GM12878 (cell line): Measurements from ENCODE around the gene ZNF281. TPM values are rescaled to one million over a fixed set of nuclear protein-coding genes. Genes with fewer than 3 reads are reported as not detected.

Experiments
- ATAC-seq: fragments of 200-7000 bp; cut with Tn5 transposase; 3 replicates; pipeline ENCODE4 v1.9.1; 2020; ENCODE audit warnings: mild to moderate bottlenecking, moderate library complexity
- BruUV-seq: library from RNA; stranded (reverse); fragments of 400-500 nt; replicated peaks from 2 replicates; lab custom pipeline; 2021; lab: Mats Ljungman, UMichigan
- CTCF ChIA-PET: fragments of 300-600 bp; sonication (Branson Sonifier 250); formaldehyde crosslinking; extraction: SDS; loops from one replicate; lab custom pipeline; 2021; ENCODE audit warnings: inconsistent platforms; lab: Yijun Ruan, JAX
- POLR2A ChIA-PET: fragments of 350-600 bp; formaldehyde crosslinking; extraction: SDS; loops from one replicate; lab custom pipeline; 2021; ENCODE audit warnings: inconsistent platforms; lab: Charles Lee
- RAD21 ChIA-PET: fragments of 300-600 bp; sonication (Branson Sonifier 250); formaldehyde crosslinking; loops from one replicate; lab custom pipeline; 2023; ENCODE audit warnings: antibody characterized with exemption; ENCODE audit not compliant: unreplicated experiment; lab: Charles Lee
- SMC1A ChIA-PET: fragments of 300-600 bp; sonication (Branson Sonifier 250); formaldehyde crosslinking; loops from one replicate; lab custom pipeline; 2023; ENCODE audit not compliant: unreplicated experiment, uncharacterized antibody; lab: Charles Lee
- DNase-seq: peaks from one replicate; pipeline ENCODE4 v3.0.0-alpha.2; 2011; ENCODE audit warnings: low read depth, low spot score
- FAIRE-seq: peaks from 3 replicates; lab custom pipeline; 2011; peaks lifted over from hg19 to GRCh38; lab: Jason Lieb, UNC
- H2AFZ ChIP-seq: 2 replicates; pipeline ENCODE4 v1.6.0; 2011; ENCODE audit warnings: low read depth, low read length, control low read depth; ENCODE audit not compliant: control insufficient read depth
- H3K27ac ChIP-seq: 2 replicates; pipeline ENCODE4 v1.5.1; 2011; ENCODE audit warnings: control low read depth; ENCODE audit not compliant: control insufficient read depth, insufficient read depth
- H3K27me3 ChIP-seq, 2 experiments: replicated peaks in 1 of 2; 2 replicates each; pipeline versions ENCODE4 v1.6.0 to v1.6.1; 2011; ENCODE audit warnings: low read length in 1 of 2; ENCODE audit not compliant: control insufficient read depth in 2 of 2, insufficient read depth in 2 of 2
- H3K36me3 ChIP-seq, 2 experiments: 2 replicates each; pipeline ENCODE4 v1.5.1; 2011; ENCODE audit warnings: low read length in 1 of 2; ENCODE audit not compliant: control insufficient read depth in 2 of 2, insufficient read depth in 2 of 2
- H3K4me1 ChIP-seq: 2 replicates; pipeline ENCODE4 v1.6.1; 2011; ENCODE audit warnings: mild to moderate bottlenecking, low read length, moderate library complexity, mixed read lengths; ENCODE audit not compliant: control insufficient read depth, insufficient read depth
- H3K4me2 ChIP-seq: 2 replicates; pipeline ENCODE4 v1.6.0; 2011; ENCODE audit warnings: control low read depth; ENCODE audit not compliant: control insufficient read depth, insufficient read depth
- H3K4me3 ChIP-seq: fragments of 200-600 bp; sonication (generic); 2 replicates; pipeline ENCODE4 v1.5.1; 2016
- H3K79me2 ChIP-seq: 2 replicates; pipeline ENCODE4 v1.6.0; 2011; ENCODE audit warnings: low read length; ENCODE audit not compliant: control insufficient read depth, insufficient read depth
- H3K9ac ChIP-seq: 2 replicates; pipeline ENCODE4 v1.8.0; 2011; ENCODE audit warnings: low read length, control low read depth, mixed read lengths; ENCODE audit not compliant: control insufficient read depth, insufficient read depth
- H3K9me3 ChIP-seq: replicated peaks from 3 replicates; pipeline ENCODE4 v1.5.1; 2011; ENCODE audit warnings: mild to moderate bottlenecking, low read length; ENCODE audit not compliant: control insufficient read depth, insufficient read depth
- H4K20me1 ChIP-seq: 2 replicates; pipeline ENCODE4 v1.6.0; 2011; ENCODE audit not compliant: control insufficient read depth, insufficient read depth
- BCL11A ChIP-seq: IDR thresholded peaks from 2 replicates; pipeline ENCODE4 v1.6.1; 2011; ENCODE audit warnings: low read depth, low read length
- CBFB ChIP-seq: IDR thresholded peaks from 2 replicates; pipeline ENCODE4 v1.6.1; 2016; ENCODE audit warnings: antibody characterized with exemption, low read depth
- CHD4 ChIP-seq: fragments of 200-600 bp; sonication (generic); IDR thresholded peaks from 2 replicates; pipeline ENCODE4 v1.6.1; 2016; ENCODE audit warnings: mild to moderate bottlenecking
- CREM ChIP-seq: IDR thresholded peaks from 2 replicates; pipeline ENCODE4 v1.6.1; 2014; ENCODE audit warnings: antibody characterized with exemption, low read depth
- CTCF ChIP-seq, 3 experiments: IDR thresholded peaks in 2 of 3; conservative IDR thresholded peaks in 1 of 3; 2 replicates each; pipeline ENCODE4 v1.5.1; 2011; ENCODE audit warnings: low read depth in 3 of 3, low read length in 3 of 3, mild to moderate bottlenecking in 3 of 3, control low read depth in 2 of 3, moderate library complexity in 2 of 3, inconsistent platforms in 1 of 3, mixed read lengths in 1 of 3; ENCODE audit not compliant: control insufficient read depth in 2 of 3, insufficient read depth in 1 of 3; ENCODE audit errors: extremely low read depth in 1 of 3
- DPF2 ChIP-seq: fragments of 450-650 bp; IDR thresholded peaks from 2 replicates; pipeline ENCODE4 v1.6.1; 2017; ENCODE audit warnings: mild to moderate bottlenecking
- EED ChIP-seq: sonication (generic); IDR thresholded peaks from 2 replicates; pipeline ENCODE4 v1.6.1; 2016; ENCODE audit warnings: antibody characterized with exemption, low read depth
- EZH2 ChIP-seq: IDR thresholded peaks from 2 replicates; pipeline ENCODE4 v1.6.1; 2012; ENCODE audit warnings: low read depth, mild to moderate bottlenecking, control low read depth, inconsistent platforms, low read length, borderline replicate concordance; ENCODE audit not compliant: control insufficient read depth
- HCFC1 ChIP-seq: fragments of 150-350 bp; IDR thresholded peaks from 2 replicates; pipeline ENCODE4 v1.6.1; 2014; ENCODE audit warnings: low read length
- HDAC2 ChIP-seq: fragments of 200-600 bp; sonication (generic); IDR thresholded peaks from 2 replicates; pipeline ENCODE4 v1.6.1; 2017
- KLF5 ChIP-seq: fragments of 450-650 bp; IDR thresholded peaks from 2 replicates; pipeline ENCODE4 v1.6.1; 2014; ENCODE audit warnings: mild to moderate bottlenecking; ENCODE audit not compliant: partially characterized antibody
- MAX ChIP-seq: IDR thresholded peaks from 2 replicates; pipeline ENCODE4 v1.6.1; 2012; ENCODE audit warnings: low read depth, low read length, improper control_type of control experiment
- NFXL1 ChIP-seq: fragments of 450-650 bp; IDR thresholded peaks from 2 replicates; pipeline ENCODE4 v1.6.1; 2017; ENCODE audit warnings: antibody characterized with exemption, mild to moderate bottlenecking, borderline replicate concordance
- POLR2AphosphoS2 ChIP-seq: IDR thresholded peaks from 2 replicates; pipeline ENCODE4 v1.6.1; 2011; ENCODE audit warnings: low read depth, mild to moderate bottlenecking, low read length, improper control_type of control experiment, moderate library complexity
- SMAD5 ChIP-seq: IDR thresholded peaks from 2 replicates; pipeline ENCODE4 v1.6.1; 2016; ENCODE audit warnings: antibody characterized with exemption, low read depth
- TCF7 ChIP-seq: IDR thresholded peaks from 2 replicates; pipeline ENCODE4 v1.6.1; 2014; ENCODE audit warnings: antibody characterized with exemption, borderline replicate concordance
- USF2 ChIP-seq: IDR thresholded peaks from 2 replicates; pipeline ENCODE4 v1.6.1; 2011; ENCODE audit warnings: low read depth, low read length, improper control_type of control experiment, borderline replicate concordance
- ZNF622 ChIP-seq: fragments of 450-650 bp; IDR thresholded peaks from 2 replicates; pipeline ENCODE4 v1.6.1; 2017; ENCODE audit warnings: mild to moderate bottlenecking, inconsistent platforms
- in situ Hi-C: fragments of 300-500 bp; cut with MboI; formaldehyde crosslinking; loops from 9 replicates; pipeline ENCODE4 v1.14.3; 2018; ENCODE audit warnings: mixed read lengths
- intact Hi-C: fragments of 100-400 bp; cut with micrococcal nuclease; formaldehyde crosslinking; loops from one replicate; pipeline ENCODE4 v1.14.2; 2022; ENCODE audit not compliant: unreplicated experiment
- polyA plus RNA-seq, 11 experiments: library from polyadenylated mRNA; depleted of rRNA in 4 of 11; unstranded in 6 of 11; stranded (reverse) in 5 of 11; fragments of >200 nt; fragmentation: Nextera tagmentation in 4 of 11; fragmentation: Illumina TruSeq in 1 of 11; extraction: Ambion mirVana in 4 of 11; extraction: Trizol in 1 of 11; gene quantifications; 1 replicate in 1 of 11; 2 replicates in 10 of 11; pipeline versions ENCODE4 v1.2.1 to v1.2.3, GENCODE V29; 2011 to 2016; ENCODE audit warnings: inconsistent platforms in 2 of 11, missing spikeins in 2 of 11, low read depth in 1 of 11
- total RNA-seq, 4 experiments: library from RNA; depleted of rRNA in 3 of 4; stranded (reverse); fragments of >200 nt in 3 of 4; fragmentation: Illumina TruSeq in 1 of 4; extraction: Trizol in 1 of 4; gene quantifications; 2 replicates each; pipeline versions ENCODE4 v1.2.1 to v1.2.3, GENCODE V29; 2013 to 2021

The ZNF281 gene
- total and polyA plus RNA-seq, 10 of the 15 experiments (the other 5 are each of a cell fraction or from before 2014, with no cell fraction given): 8.3 to 21.8 (median 15.4) TPM

GRCh38 chr1:200376528-200376927 lies 33.3 kb downstream of the ZNF281 start:
- H3K4me2 ChIP-seq: no peak overlapping the region
- SMC1A ChIA-PET: interaction anchor here (1.5 to 2.3 kb wide), 3 partner anchors 12 to 97 kb away, joined by 3 to 7 read pairs (median 5); no protein-coding TSS in a partner anchor
- no peak overlapping the region for H2AFZ ChIP-seq
- no TSS peak for BruUV-seq
- no peak overlapping the region for H3K27ac ChIP-seq
- no peaks in the 10 kb centered on the region for H3K9me3 ChIP-seq
- H3K27me3 ChIP-seq: no peaks in the 10 kb centered on the region
- TF ChIP-seq ZNF622 (no peak), KLF5 (no peak), MAX (no peak), EZH2 (no peak), CTCF (IDR thresholded peaks at IDR 0.05 in 2 of 3, conservative IDR thresholded peaks at IDR 0.05 in 1 of 3; ENCODE audit: control insufficient read depth in 2 of 3, extremely low read depth in 1 of 3, insufficient read depth in 1 of 3, low read depth in 3 of 3, low read length in 3 of 3) (no peak), DPF2 (no peak), NFXL1 (no peak), USF2 (no peak), HDAC2 (no peak), EED (no peak), TCF7 (no peak), CBFB (no peak), CREM (no peak), CHD4 (no peak), SMAD5 (no peak), HCFC1 (no peak), POLR2AphosphoS2 (no peak), BCL11A (no peak)
- TF ChIP-seq, all 136 proteins: peak for 0
- POLR2A ChIA-PET: no interaction called here
- H3K4me1 ChIP-seq: peaks cover 14% of the 10 kb centered on the region; the same call in 1 of the 2 replicates
- H3K9ac ChIP-seq: no peak overlapping the region
- H3K36me3 ChIP-seq: no peaks in the 10 kb centered on the region
- no peak overlapping the region for H3K4me3 ChIP-seq
- intact Hi-C loops (no loop called here), in situ Hi-C loops (no loop called here)
- FAIRE-seq (no peak), ATAC-seq (no peak), DNase-seq (no peak)
- CTCF ChIA-PET: no interaction called here
- no peaks in the 10 kb centered on the region for H3K79me2 ChIP-seq
- no peaks in the 10 kb centered on the region for H4K20me1 ChIP-seq
- RAD21 ChIA-PET: interaction anchor here (1.4 kb wide), 1 partner anchor 36 kb away, joined by 3 read pairs; no protein-coding TSS in a partner anchor
